ENCODE measurements around the gene ZFPM1.
"Not testable (repeated sequence)": the region's sequence is repeated elsewhere in the genome, so short reads cannot be mapped to it uniquely, and the experiment has no call there.

The ZFPM1 gene

DNA sequence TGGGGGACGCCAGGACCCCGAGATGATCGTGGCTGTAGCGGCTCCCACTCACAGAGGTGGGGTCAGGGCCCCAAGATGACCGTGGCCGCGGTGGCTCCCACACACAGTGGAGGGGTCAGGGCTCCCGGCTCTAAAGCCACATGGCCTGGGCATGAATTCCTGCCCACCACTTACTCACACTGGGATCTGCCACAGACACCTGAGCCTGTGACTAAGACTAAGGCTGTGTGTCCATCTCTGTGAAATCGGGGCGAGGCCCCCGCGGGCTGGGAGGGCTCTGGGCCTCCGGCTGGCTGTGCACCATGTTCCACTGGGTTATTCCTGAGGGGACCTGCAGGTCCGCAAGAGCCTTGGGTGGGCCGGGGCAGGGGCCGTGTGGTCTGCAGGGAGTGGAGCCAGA is 18.5 kb downstream of the ZFPM1 start:
- no peak for DNase-seq
- in situ Hi-C loops (cut with MboI; ENCODE audit: low pct_unique_long_range_greater_than_20kb, low sequenced_read_pairs), result no loop called here

DNA sequence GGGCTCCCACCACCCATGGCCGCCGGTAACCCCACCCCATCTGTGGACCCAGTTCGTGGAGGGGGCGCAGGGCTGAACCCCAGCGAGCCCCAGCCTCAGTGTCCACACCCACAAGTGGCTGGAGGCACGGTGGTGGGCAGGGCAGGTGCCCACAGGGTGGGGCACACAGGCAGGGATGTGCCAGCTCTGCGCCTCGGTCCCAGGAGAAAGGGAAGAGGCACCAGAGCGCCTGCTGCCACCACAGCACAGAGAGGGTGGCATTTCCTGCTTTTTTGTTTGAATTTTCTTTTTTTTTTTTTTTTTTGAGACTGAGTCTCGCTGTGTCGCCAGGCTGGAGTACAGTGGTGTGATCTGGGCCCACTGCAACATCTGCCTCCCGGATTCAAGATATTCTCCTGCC is 19.0 kb downstream of the ZFPM1 start:
- DNase-seq, result no peak
- in situ Hi-C loops (cut with MboI; ENCODE audit: low pct_unique_long_range_greater_than_20kb, low sequenced_read_pairs), result no loop called here

DNA sequence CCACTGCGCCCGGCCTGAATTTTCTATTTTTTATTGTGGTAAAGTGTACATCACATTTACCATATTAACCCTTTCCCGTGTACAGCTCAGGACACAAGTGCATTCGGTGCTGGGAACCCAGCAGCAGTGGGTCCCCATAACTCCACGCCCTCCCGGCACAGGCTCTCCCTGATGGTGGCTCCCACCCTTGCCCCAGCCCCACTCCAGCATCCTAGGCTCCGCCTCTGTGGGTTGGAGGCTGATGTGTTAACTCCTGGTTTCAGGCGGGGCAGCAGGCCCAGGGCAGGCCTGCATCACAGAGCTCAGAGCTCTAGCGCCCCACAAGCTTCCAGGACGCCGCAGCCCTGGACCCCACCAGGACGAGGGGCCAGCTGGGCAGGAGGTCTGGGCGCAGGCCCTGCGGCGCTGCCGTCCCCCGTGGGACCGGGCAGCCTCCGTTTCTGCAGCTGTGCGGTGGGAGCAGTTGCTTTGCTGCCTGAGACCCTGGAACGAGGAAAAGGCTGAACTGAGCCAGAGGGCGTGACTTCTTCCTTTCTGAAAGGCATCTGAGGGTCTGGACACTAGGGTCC is 19.6 kb downstream of the ZFPM1 start:
- no peak for DNase-seq
- in situ Hi-C loops (cut with MboI; ENCODE audit: low pct_unique_long_range_greater_than_20kb, low sequenced_read_pairs), result no loop called here

DNA sequence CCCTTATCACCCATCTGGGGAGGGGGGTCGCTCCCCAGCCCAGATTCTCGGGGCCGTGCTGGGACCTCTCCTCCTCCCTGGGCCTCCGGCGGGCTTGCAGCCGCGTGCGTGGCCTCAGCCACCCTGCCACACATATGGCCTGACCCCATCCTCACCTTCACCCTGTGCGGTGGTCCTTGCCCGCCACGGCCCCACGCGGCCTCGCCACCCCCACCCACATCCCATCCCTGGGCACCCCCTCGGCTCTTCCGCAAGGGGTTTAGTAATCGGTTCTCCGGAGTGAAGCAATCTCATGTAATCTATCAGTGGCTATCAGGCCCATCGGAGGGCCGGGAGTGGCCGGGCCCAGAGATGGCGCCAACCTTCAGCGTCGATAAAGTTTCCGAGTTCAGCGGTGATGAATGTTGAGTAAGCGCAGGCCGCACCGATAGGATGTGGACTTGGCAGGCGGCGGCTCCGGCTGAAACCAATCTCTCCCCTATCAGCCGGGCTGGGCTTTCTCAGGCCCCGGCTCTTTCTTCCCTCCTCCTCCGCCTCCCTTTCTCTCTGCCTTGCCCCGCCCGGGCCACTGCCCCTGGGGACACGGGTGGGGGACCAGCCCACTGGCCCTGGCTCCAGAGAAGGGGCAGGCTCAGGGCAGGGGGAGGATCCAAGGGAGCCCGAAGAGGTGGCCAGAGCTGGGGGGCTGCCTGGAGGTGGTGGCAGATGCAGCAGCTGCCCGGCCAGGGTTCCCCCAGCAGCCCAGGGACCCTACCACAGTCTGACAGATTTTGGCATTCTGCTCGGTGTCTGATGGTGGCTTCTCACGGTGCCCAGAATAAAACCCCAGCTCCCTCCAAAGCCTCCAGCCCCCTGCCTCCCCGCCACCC is 20.8 kb downstream of the ZFPM1 start:
- no peak for DNase-seq
- in situ Hi-C loops (cut with MboI; ENCODE audit: low pct_unique_long_range_greater_than_20kb, low sequenced_read_pairs), result no loop called here

DNA sequence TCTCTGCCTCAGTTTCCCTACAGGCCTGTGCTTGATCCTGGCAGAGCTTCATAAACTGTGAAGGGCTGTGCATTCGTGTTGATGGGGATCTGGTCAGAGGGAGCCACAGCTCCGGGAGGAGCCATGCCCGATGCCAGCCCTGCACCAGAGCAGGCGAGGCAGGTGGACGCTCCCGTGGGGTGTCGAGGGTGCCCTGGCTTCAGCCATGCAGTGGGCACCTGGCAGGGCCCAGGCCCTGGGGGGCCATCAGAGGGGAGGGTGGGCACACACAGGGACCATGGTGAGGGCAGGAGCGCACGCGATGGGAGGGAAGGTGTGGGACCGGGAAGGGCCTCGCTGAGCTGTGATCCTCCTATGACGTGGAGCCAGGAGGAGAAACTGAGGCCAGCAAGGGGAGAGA is 22.0 kb downstream of the ZFPM1 start:
- DNase-seq, result no peak
- in situ Hi-C loops (cut with MboI; ENCODE audit: low pct_unique_long_range_greater_than_20kb, low sequenced_read_pairs), result no loop called here

DNA sequence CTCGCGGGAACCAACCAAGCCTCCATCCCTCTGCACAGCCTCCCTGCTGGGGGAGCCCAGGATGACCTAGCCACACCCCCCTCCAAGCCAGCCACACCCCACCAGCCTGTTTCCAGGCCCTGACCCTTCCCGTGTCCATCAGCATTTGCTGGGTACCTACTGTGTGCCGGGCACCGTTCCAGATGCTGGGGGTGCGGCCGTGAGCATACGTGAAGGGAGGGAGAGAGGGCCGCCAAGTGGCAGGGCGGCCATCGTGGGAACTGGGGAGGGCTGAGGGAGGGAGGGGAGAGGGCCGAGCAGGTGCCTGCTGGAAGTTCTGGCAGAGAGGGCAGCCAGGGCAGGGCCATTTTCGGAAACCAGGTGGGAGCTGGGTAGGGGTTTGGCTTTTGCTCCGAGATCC is 23.1 kb downstream of the ZFPM1 start:
- in situ Hi-C loops (cut with MboI; ENCODE audit: low pct_unique_long_range_greater_than_20kb, low sequenced_read_pairs), result no loop called here
- DNase-seq, result no peak

DNA sequence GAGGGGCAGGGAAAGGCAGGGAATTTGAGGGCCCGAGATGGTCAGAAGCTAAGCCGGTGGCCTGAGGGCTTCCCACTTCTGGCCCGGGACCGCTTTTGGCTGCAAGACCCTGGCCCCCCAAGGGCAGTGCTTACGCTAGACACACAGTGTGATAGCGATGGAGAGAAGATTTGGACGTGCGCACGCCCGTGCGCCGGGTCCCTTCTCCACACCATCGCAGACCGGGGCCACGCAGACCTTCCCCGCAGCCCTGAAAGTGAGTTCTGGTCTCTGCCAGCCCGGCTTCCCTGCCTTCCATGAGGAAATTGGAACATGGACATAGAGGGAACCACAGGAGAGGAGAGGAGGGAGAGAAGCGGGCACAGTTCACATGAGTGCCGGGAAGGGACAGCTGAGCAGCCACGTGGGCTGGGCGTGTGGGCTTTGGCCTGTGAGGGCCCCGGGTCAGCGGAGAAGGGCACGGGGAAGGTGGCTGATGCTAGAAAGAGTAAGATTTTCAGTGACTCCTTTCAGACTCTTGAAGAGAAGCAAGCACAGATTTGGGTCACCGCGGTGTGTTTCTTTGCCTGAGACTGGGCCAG is 23.8 kb downstream of the ZFPM1 start:
- in situ Hi-C loops (cut with MboI; ENCODE audit: low pct_unique_long_range_greater_than_20kb, low sequenced_read_pairs), result no loop called here
- DNase-seq, result no peak

DNA sequence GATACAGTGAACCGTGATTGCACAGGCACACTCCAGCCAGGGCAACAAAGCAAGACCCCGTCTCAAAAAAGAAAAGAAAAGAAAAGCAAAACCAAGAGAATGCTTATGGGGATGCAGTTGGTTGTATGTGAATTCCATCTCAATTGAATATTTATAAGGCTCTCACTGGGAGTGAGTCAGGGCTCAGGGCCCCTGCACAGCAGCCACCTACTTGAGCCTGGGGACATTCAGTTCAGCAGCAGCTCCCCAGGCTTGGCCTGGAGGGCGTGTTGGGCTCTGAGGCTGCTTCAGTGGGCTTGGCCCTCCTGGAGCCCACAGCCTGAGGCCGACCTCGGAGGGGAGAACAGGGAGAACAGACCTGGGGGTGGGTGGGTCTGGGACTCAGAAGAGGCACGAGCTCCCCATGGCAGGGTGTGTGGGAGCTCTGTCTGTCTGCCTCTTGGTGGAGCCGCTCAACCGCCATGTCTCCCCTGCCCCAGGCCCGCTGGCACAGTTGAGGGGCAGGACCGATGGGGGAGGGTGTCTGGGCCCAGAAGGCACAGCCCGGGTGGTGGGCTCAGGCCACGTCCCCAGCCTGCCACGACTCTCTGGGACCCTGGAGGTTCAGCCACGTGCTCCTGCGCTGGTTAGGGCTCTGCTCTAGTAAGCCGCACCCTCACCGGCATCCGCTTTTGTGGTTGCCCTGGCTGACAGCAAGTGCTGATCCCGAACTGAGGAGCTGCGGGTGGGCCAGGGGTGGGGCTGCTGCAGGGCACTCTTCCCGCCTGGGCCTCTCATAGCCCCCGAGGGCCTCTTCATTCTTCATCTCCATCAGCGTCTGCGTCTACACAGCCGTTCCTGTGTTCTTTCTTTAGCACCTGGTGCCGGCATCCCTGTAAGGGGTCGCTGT is 24.8 kb downstream of the ZFPM1 start:
- DNase-seq, result no peak

DNA sequence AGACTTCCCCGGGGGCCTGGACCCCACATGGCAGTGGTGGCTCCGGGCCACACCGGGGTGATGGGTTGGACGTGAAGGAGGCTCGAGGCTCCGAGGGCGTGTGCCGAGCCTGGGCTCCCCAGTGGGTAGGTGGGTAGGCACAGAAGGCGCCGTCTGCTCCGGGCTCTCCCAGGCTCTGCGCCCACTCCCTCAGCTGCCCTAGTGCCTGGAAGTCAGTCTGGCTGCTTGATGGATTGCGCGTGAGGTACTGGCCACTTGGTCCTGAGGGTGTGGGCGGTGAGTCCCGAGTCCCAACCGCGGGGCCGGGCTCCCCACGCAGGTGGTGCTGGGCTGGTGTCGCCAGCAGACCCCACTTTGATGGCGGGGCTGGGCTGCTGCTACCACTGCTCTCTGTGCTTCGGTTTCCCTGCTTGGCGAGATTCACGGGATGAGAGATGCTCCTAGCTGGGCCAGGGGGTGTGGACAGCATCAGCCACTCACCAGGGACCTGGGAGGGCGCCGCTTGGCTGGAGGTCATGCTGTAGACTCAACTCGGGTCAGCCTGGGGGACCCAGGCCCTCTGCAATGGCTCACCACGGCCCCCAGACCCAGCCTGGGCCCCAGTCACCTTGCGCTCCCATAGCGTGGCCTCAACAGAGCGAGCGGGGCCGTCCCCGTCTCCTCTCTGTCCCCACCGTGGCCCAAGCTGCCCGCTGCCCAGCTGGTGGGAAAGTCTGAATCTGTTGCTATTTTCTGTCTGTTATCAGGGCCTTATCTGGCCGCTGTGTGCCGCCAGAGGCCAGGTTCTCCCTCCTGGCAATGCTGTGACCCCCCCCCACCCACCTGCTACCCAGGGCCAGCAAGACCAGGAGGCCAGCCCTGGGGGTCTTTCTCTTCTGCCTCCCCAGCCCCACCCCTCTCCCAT is 26.1 kb downstream of the ZFPM1 start:
- in situ Hi-C loops (cut with MboI; ENCODE audit: low pct_unique_long_range_greater_than_20kb, low sequenced_read_pairs), result no loop called here
- DNase-seq, result no peak

More for the DNA sequence above, 24.8 kb downstream of the ZFPM1 start:
- in situ Hi-C loops (cut with MboI; ENCODE audit: low pct_unique_long_range_greater_than_20kb, low sequenced_read_pairs), result no loop called here

DNA sequence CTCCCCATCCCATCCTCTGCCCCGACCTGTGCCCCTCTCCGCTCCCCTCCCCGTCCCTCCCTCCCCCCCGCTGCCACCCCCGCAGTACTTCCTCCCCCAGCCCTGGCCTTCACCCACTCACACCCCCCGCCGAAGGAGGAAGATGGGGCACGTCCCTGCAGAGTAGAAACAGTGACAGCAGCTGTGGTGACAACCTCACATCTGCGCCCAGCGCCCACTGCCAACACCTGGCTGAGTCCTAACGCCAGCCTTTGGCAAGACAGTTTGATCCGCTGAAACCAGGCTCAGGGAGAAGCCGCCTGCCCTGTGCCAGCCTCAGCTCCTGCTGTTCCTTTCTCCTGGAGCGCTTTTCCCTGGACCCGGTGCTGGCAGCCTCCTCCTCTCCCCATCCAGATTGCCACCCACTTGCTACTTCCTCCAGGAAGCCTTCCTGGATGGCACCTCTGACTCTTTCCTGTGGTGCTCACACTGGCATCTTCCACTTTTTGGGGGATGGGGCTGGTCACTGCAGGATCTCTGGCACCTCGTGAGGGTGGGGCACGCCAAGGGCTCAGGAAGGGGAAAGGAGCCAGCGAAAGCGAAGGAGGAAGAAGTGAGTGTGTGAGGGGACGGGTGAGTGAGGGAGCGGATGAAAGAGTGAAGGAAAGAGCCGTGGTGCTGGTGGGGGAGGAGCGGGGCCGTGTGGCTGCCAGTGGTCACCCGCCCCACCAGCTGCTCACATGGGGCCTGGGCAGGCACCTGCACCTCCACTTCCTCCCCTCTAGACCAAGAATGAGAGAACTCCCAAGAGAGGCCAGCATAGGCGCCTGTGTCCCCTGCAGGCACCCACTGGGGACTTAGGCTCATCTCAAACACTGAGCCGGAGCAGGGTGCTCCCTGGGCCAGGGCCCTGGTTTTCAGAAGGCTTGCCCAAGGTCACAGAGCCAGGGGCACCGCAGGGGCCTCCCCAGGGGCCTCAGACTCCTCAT is 27.0 kb downstream of the ZFPM1 start:
- DNase-seq, result no peak
- in situ Hi-C loops (cut with MboI; ENCODE audit: low pct_unique_long_range_greater_than_20kb, low sequenced_read_pairs), result no loop called here

DNA sequence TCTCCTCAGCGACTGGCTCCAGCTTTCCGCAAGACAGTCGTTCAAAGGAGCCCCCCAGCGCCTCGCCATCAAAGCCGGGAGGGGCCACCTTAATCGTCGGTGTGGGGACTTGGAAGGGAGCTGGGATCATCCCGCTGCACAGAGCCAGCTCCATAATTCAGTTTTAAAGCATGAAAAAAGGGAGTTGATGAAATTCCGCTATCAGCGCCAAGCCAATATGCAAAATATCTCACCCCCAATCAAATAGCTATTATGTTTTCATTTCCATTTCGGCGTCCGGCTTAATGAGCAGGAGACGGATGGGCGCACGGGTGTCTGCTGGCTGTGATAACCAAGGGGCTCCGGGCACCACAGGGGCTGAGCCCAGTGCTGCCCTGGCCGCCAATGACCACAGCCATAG is 27.7 kb downstream of the ZFPM1 start:
- in situ Hi-C loops (cut with MboI; ENCODE audit: low pct_unique_long_range_greater_than_20kb, low sequenced_read_pairs), result no loop called here
- no peak for DNase-seq

DNA sequence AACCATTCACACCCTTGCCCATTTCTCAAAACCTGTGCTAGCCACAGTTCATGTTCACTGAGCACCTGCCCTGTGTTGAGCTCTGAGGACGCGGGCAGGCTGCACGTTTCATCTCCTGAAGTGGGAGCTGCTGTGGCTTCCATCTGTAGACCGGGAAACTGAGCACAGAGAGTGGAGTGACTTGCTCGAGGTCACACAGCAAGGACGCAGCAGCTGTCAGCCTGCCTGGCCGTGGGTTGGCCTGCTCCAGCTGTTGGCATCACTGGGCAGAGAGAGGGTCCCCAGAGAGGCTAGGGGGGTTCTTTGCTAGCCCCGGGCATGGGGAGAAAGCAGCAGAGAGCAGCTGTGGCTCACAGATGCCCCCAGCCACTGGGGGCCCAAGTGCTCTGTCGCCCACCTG is 28.8 kb downstream of the ZFPM1 start:
- no peak for DNase-seq
- in situ Hi-C loops (cut with MboI; ENCODE audit: low pct_unique_long_range_greater_than_20kb, low sequenced_read_pairs), result no loop called here

DNA sequence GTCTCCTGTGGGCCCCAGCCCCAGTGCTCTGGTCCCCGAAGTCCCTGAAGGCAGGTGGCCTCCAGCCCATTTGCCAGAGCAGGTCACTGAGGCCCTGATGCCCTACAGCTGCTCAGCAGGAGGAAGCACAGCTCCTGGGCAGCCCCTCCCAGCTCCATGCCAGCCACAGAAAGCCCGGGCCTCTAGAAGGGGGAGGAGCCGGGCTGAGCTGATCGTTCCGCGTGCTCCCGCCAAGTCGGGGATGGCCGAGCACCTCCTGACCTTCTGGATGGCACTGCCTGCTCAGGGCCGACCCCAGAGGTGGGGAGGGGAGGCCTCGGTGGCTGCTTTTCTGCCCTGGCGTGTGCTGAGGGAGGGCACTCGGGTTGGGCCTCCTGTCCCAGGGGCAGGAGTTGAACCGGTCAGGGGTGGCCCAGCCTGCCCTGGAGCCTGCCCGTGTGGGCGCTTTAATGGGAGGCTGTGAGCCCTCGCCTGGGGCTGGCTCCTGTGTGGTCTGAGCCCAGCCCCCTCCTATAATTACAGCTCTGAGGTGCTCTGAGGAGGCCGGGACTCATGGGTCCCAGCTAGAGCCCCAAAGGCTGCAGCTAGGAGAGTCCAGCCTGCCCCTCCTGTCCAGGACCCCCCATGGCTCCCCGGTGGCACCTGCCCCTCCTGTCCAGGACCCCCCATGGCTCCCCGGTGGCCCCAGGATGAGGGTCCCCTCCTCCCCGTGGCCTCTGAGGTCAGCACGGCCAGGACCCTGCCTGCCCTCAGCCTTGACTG is 29.7 kb downstream of the ZFPM1 start:
- in situ Hi-C loops (cut with MboI; ENCODE audit: low pct_unique_long_range_greater_than_20kb, low sequenced_read_pairs), result no loop called here

DNA sequence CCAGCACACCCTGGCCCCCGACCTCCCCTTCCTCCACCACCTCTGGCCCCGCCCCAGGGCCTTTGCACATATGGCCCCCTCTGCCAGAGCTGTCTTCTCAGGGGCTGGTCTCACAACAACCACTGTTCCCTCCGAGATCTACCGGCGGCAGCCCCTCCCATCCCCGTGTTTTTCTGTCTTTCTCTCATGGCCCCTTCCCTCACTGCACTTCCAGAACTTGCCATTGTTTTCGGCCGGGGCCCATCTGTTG is 30.2 kb downstream of the ZFPM1 start:
- in situ Hi-C loops (cut with MboI; ENCODE audit: low pct_unique_long_range_greater_than_20kb, low sequenced_read_pairs), result no loop called here
- DNase-seq, result no peak

More for the DNA sequence above, 29.7 kb downstream of the ZFPM1 start:
- no peak for DNase-seq

DNA sequence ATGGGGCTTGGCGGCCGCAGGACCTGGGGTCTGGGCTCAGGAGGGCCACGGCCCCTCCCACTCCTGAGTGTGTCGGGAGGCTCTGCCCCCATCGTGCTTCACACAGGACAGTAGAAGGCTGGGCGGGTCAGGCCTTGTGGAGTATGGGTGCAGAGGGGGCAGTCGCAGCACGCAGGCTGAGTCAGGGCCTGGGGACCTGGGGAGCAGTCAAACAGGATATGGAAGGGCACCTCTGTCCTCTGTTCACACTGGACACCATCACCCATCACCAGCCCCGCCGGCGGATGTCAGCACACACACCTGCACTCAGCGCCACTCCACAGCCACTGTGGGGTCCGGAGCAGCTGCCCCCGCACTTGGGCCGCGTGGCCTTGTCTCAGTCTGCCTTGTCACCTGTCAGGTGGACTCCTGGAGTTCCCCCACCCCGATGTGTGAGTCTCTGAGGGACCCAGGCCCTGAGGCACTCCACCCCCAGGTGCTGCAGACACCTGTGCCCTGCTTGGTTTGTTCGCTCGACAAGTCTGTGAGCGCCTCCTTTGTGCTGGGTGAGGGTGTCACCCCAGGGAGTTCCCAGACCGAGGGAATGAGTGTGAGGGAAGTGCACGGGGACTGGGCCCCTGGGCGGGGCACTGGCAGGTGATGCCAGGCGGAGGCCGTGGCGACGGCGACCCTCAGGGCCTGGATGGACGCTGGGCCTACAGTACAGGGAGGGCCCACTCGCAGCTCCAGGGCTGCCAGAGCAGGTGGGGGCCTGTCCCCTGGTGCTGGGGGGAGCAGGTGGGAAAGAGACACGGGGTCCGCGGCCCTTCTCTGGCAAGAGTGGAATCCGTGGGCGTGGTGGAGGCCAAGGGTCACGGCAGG is 31.7 kb downstream of the ZFPM1 start:
- in situ Hi-C loops (cut with MboI; ENCODE audit: low pct_unique_long_range_greater_than_20kb, low sequenced_read_pairs), result no loop called here
- DNase-seq, result no peak

DNA sequence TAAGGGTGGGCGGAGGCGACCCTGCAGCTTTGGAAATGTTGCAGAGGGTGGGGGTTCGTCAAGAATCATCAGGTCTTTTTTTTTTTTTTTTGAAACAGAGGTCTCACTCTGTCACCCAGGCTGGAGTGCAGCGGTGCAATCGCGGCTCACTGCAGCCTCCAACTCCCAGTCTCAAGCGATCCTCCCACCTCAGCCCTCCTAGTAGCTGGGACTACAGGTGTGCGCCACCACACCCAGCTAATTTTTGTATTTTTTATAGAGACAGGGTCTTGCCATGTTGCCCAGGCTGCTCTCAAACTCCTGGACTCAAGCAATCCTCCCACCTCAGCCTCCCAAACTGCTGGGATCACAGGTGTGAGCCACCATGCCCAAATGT is 32.3 kb downstream of the ZFPM1 start:
- DNase-seq; in situ Hi-C loops (cut with MboI; ENCODE audit: low pct_unique_long_range_greater_than_20kb, low sequenced_read_pairs): not testable (repeated sequence)
